SK-N-MC (cell line): ENCODE measurements around the gene CFLAR.
"Not testable (repeated sequence)": the region's sequence is repeated elsewhere in the genome, so short reads cannot be mapped to it uniquely, and the experiment has no call there.

ENCODE experiments used
- DNase-seq: peaks from one replicate; pipeline ENCODE4 v3.0.0-alpha.2; 2011; ENCODE audit warnings: low read depth, low spot score
- H3K27ac ChIP-seq: fragments of 200-600 bp; sonication (generic); 2 replicates; pipeline ENCODE4 v1.5.1; 2016; ENCODE audit warnings: mixed run types
- H3K36me3 ChIP-seq: fragments of 200-600 bp; sonication (generic); 2 replicates; pipeline ENCODE4 v1.6.1; 2017; ENCODE audit warnings: antibody characterized with exemption, low read length, mixed read lengths; ENCODE audit not compliant: insufficient read depth
- H3K4me3 ChIP-seq: fragments of 200-600 bp; sonication (generic); 2 replicates; pipeline ENCODE4 v1.5.1; 2016
- H3K9ac ChIP-seq: fragments of 200-600 bp; sonication (generic); 2 replicates; pipeline ENCODE4 v1.8.0; 2017; ENCODE audit warnings: mixed run types, mixed read lengths; ENCODE audit not compliant: insufficient read length
- H3K9me3 ChIP-seq: fragments of 200-600 bp; sonication (generic); 2 replicates; pipeline ENCODE4 v1.6.1; 2017; ENCODE audit warnings: low read depth, mild to moderate bottlenecking, antibody characterized with exemption, low read length, moderate library complexity, mixed read lengths
- EZH2 ChIP-seq: fragments of 200-600 bp; sonication (generic); IDR thresholded peaks from one replicate; pipeline ENCODE4 v1.6.1; 2017; ENCODE audit warnings: antibody characterized with exemption
- FOXP2 ChIP-seq: optimal IDR thresholded peaks from 2 replicates; pipeline ENCODE3; 2011; ENCODE audit warnings: mild to moderate bottlenecking, moderate library complexity; ENCODE audit not compliant: insufficient read depth; ENCODE audit errors: extremely low read length, control extremely low read depth
- POLR2AphosphoS5 ChIP-seq: IDR thresholded peaks from 2 replicates; pipeline ENCODE4 v1.6.1; 2012; ENCODE audit warnings: mild to moderate bottlenecking, low read depth, low read length, borderline replicate concordance

Gene CFLAR

GRCh38 chr2:201157694-201158093, 41.7 kb downstream of the CFLAR start:
- TF ChIP-seq POLR2AphosphoS5 (no peak), EZH2 (no peak), FOXP2 (no peak)
- H3K36me3 ChIP-seq: peaks cover 17% of the 10 kb centered on the region
- no peak for DNase-seq
- no peaks in the 10 kb centered on the region for H3K9me3 ChIP-seq
- no peak overlapping the region for H3K4me3 ChIP-seq
- 0 out of 2 replicates have a peak overlapping the region, but pooled peaks have one; percentile 5 for H3K27ac ChIP-seq
- no peak overlapping the region for H3K9ac ChIP-seq

GRCh38 chr2:201158111-201158929, 42.4 kb downstream of the CFLAR start:
- Histone ChIP-seq H3K9me3 (no peaks in the 10 kb centered on the region), H3K4me3 (no peak overlapping the region), H3K9ac (no peak overlapping the region), H3K27ac (0 out of 2 replicates have a peak overlapping the region, but pooled peaks have one; percentile 5), H3K36me3 (peaks cover 23% of the 10 kb centered on the region)
- DNase-seq: peak; percentile 44
- TF ChIP-seq FOXP2: no peak
- TF ChIP-seq POLR2AphosphoS5: no peak
- no peak for TF ChIP-seq EZH2

GRCh38 chr2:201164166-201164565, 48.2 kb downstream of the CFLAR start:
- TF ChIP-seq EZH2 (no peak), FOXP2 (no peak), POLR2AphosphoS5 (no peak)
- Histone ChIP-seq H3K9me3 (no peaks in the 10 kb centered on the region), H3K36me3 (peaks cover 43% of the 10 kb centered on the region), H3K4me3 (no peak overlapping the region), H3K27ac (no peak overlapping the region), H3K9ac (no peak overlapping the region)
- no peak for DNase-seq

- H3K4me3 ChIP-seq: no peak overlapping the region
- H3K27ac ChIP-seq: no peak overlapping the region
- DNase-seq: no peak
- TF ChIP-seq FOXP2: no peak
- no peak for TF ChIP-seq EZH2
- no peak for TF ChIP-seq POLR2AphosphoS5
- H3K9ac ChIP-seq: no peak overlapping the region
- peaks cover 30% of the 10 kb centered on the region for H3K36me3 ChIP-seq
- H3K9me3 ChIP-seq: no peaks in the 10 kb centered on the region
Observed at GRCh38 chr2:201167546-201167945, 51.6 kb downstream of the CFLAR start.

GRCh38 chr2:201168496-201168895, 52.5 kb downstream of the CFLAR start:
- not testable (repeated sequence) for H3K9ac ChIP-seq, H3K27ac ChIP-seq, DNase-seq, H3K4me3 ChIP-seq, H3K9me3 ChIP-seq
- H3K36me3 ChIP-seq: peaks cover 21% of the 10 kb centered on the region

- DNase-seq: no peak
- H3K36me3 ChIP-seq: peaks cover 6% of the 10 kb centered on the region; the same call in 1 of the 2 replicates
- no peak overlapping the region for H3K9ac ChIP-seq
- H3K9me3 ChIP-seq: no peaks in the 10 kb centered on the region
- no peak overlapping the region for H3K4me3 ChIP-seq
- no peak for TF ChIP-seq POLR2AphosphoS5
- TF ChIP-seq FOXP2: no peak
- TF ChIP-seq EZH2: no peak
- H3K27ac ChIP-seq: no peak overlapping the region
Observed at GRCh38 chr2:201171259-201171814, 55.4 kb downstream of the CFLAR start.

GRCh38 chr2:201172279-201172678, 56.3 kb downstream of the CFLAR start:
- no peak overlapping the region for H3K9ac ChIP-seq
- H3K9me3 ChIP-seq: no peaks in the 10 kb centered on the region
- no peak overlapping the region for H3K27ac ChIP-seq
- H3K4me3 ChIP-seq: no peak overlapping the region
- peaks cover 3% of the 10 kb centered on the region; the same call in 1 of the 2 replicates for H3K36me3 ChIP-seq
- no peak for DNase-seq
- TF ChIP-seq FOXP2: no peak
- TF ChIP-seq POLR2AphosphoS5: no peak
- no peak for TF ChIP-seq EZH2

- no peak overlapping the region for H3K27ac ChIP-seq
- H3K4me3 ChIP-seq: no peak overlapping the region
- DNase-seq: no peak
- H3K36me3 ChIP-seq: no peaks in the 10 kb centered on the region
- TF ChIP-seq EZH2: no peak
- no peak for TF ChIP-seq FOXP2
- no peak for TF ChIP-seq POLR2AphosphoS5
- no peaks in the 10 kb centered on the region for H3K9me3 ChIP-seq
- H3K9ac ChIP-seq: no peak overlapping the region
Observed at GRCh38 chr2:201174687-201175086, 58.7 kb downstream of the CFLAR start.
